HepG2 (cell line): Measurements from ENCODE around the gene DNAJB6. TPM values are rescaled to one million over a fixed set of nuclear protein-coding genes. Genes with fewer than 3 reads are reported as not detected.

Experiments
- ATAC-seq: fragments of 200-7000 bp; cut with Tn5 transposase; 3 replicates; pipeline ENCODE4 v1.9.1; 2020; ENCODE audit warnings: mild to moderate bottlenecking, moderate library complexity
- BruUV-seq: library from RNA; stranded (reverse); fragments of 400-500 nt; replicated peaks from 2 replicates; lab custom pipeline; 2021; lab: Mats Ljungman, UMichigan
- CTCF ChIA-PET: fragments of 300-600 bp; formaldehyde crosslinking; extraction: SDS; loops from one replicate; lab custom pipeline; 2021; ENCODE audit warnings: low total read pairs, inconsistent platforms, low intra/inter-chr PET ratio; lab: Yijun Ruan, JAX
- POLR2A ChIA-PET: fragments of 350-600 bp; sonication (Branson Sonifier 250); formaldehyde crosslinking; loops from one replicate; lab custom pipeline; 2020; ENCODE audit warnings: antibody characterized with exemption, inconsistent platforms; lab: Yijun Ruan, JAX
- DNase-seq: peaks from one replicate; pipeline ENCODE4 v3.0.0-alpha.2; 2015; ENCODE audit warnings: low spot score
- FAIRE-seq: peaks from 3 replicates; lab custom pipeline; 2011; peaks lifted over from hg19 to GRCh38; lab: Jason Lieb, UNC
- H2AFZ ChIP-seq: one replicate; pipeline ENCODE4 v1.6.1; 2011; ENCODE audit warnings: low read length, inconsistent platforms
- H3K27ac ChIP-seq: fragments of 300-600 bp; 3 replicates; pipeline ENCODE4 v1.8.0; 2011; ENCODE audit warnings: mixed run types, mild to moderate bottlenecking, mixed read lengths, low read length, inconsistent platforms; ENCODE audit not compliant: insufficient read depth; ENCODE audit errors: extremely low read length
- H3K27me3 ChIP-seq, 2 experiments: fragments of 200-600 bp in 1 of 2; 2 replicates in 1 of 2; 3 replicates in 1 of 2; pipeline versions ENCODE4 v1.6.0 to v1.8.0; 2011; ENCODE audit warnings: low read length in 2 of 2, mild to moderate bottlenecking in 2 of 2, moderate library complexity in 2 of 2, inconsistent platforms in 1 of 2; ENCODE audit not compliant: insufficient read depth in 2 of 2, control insufficient read depth in 1 of 2
- H3K36me3 ChIP-seq, 2 experiments: fragments of 200-600 bp in 1 of 2; replicated peaks in 1 of 2; 2 replicates in 1 of 2; 3 replicates in 1 of 2; pipeline versions ENCODE4 v1.5.1 to v1.8.0; 2011; ENCODE audit warnings: low read length in 2 of 2, inconsistent platforms in 1 of 2; ENCODE audit not compliant: insufficient read depth in 2 of 2, control insufficient read depth in 1 of 2
- H3K4me1 ChIP-seq: 2 replicates; pipeline ENCODE4 v1.5.1; 2012; ENCODE audit warnings: low read length, inconsistent platforms; ENCODE audit not compliant: insufficient read depth
- H3K4me2 ChIP-seq: 2 replicates; pipeline ENCODE4 v1.6.0; 2011; ENCODE audit warnings: low read depth, low read length, inconsistent platforms
- H3K4me3 ChIP-seq, 3 experiments: fragments of 200-600 bp in 1 of 3; sonication (generic), shearing (Covaris generic) in 1 of 3; replicated peaks in 1 of 3; 2 replicates each; pipeline ENCODE4 v1.5.1; 2011 to 2016; ENCODE audit warnings: low read length in 3 of 3, inconsistent platforms in 2 of 3, low read depth in 2 of 3, mild to moderate bottlenecking in 2 of 3, control low read depth in 1 of 3, mixed read lengths in 1 of 3; ENCODE audit not compliant: insufficient read depth in 1 of 3
- H3K79me2 ChIP-seq: one replicate; pipeline ENCODE4 v1.6.1; 2011; ENCODE audit warnings: low read length, inconsistent platforms; ENCODE audit not compliant: insufficient read depth
- H3K9ac ChIP-seq: 2 replicates; pipeline ENCODE4 v1.6.0; 2011; ENCODE audit warnings: mild to moderate bottlenecking, low read depth, low read length, inconsistent platforms; ENCODE audit not compliant: insufficient read depth
- H3K9me3 ChIP-seq: 2 replicates; pipeline ENCODE4 v1.5.1; 2012; ENCODE audit warnings: mild to moderate bottlenecking, low read length
- H4K20me1 ChIP-seq: 2 replicates; pipeline ENCODE4 v1.6.0; 2011; ENCODE audit warnings: inconsistent platforms, mild to moderate bottlenecking, low read length, moderate library complexity; ENCODE audit not compliant: insufficient read depth
- MNT ChIP-seq: fragments of 450-650 bp; IDR thresholded peaks from 2 replicates; pipeline ENCODE4 v1.6.1; 2016
- NR1H2 ChIP-seq: sonication (generic); formaldehyde crosslinking; IDR thresholded peaks from 2 replicates; pipeline ENCODE4 v1.8.1; 2022; ENCODE audit warnings: low read depth, missing genetic modification reagents, borderline replicate concordance
- SCMH1 ChIP-seq: sonication (generic); formaldehyde crosslinking; IDR thresholded peaks from 2 replicates; pipeline ENCODE4 v1.9.0; 2021; ENCODE audit warnings: missing genetic modification reagents, mild to moderate bottlenecking, borderline replicate concordance
- SMAD1 ChIP-seq: sonication (generic); formaldehyde crosslinking; IDR thresholded peaks from 2 replicates; pipeline ENCODE4 v1.4.0; 2020; ENCODE audit warnings: missing genetic modification reagents, low read depth, mild to moderate bottlenecking, borderline replicate concordance
- YEATS4 ChIP-seq: sonication (generic); formaldehyde crosslinking; IDR thresholded peaks from 2 replicates; pipeline ENCODE4 v1.4.0; 2020; ENCODE audit warnings: missing genetic modification reagents, borderline replicate concordance
- ZBTB4 ChIP-seq: sonication (generic); formaldehyde crosslinking; IDR thresholded peaks from 2 replicates; pipeline ENCODE4 v1.4.0; 2020; ENCODE audit warnings: missing genetic modification reagents, mild to moderate bottlenecking, borderline replicate concordance
- ZKSCAN5 ChIP-seq: sonication (generic); formaldehyde crosslinking; IDR thresholded peaks from 2 replicates; pipeline ENCODE4 v1.5.1; 2020; ENCODE audit warnings: mild to moderate bottlenecking, missing genetic modification reagents
- whole genome bisulfite sequencing: methylation state at CpG from one replicate; pipeline ENCODE4 v1.1.6; 2017; ENCODE audit warnings: low lambda C conversion rate; 5-methylcytosine and 5-hydroxymethylcytosine counted together
- in situ Hi-C: cut with HindIII; loops from 2 replicates; pipeline ENCODE4 v1.10.0; 2017; ENCODE audit warnings: low pct_unique_long_range_greater_than_20kb; ENCODE audit not compliant: extremely low pct_ligation_motif_present
- intact Hi-C: fragments of 100-400 bp; cut with micrococcal nuclease; formaldehyde crosslinking; loops from one replicate; pipeline ENCODE4 v1.10.0; 2022; ENCODE audit not compliant: unreplicated experiment
- polyA plus RNA-seq, 8 experiments: library from polyadenylated mRNA; depleted of rRNA in 3 of 8; stranded (reverse) in 7 of 8; unstranded in 1 of 8; fragments of >200 nt; fragmentation: Illumina TruSeq in 4 of 8; extraction: Trizol in 4 of 8; gene quantifications; 2 replicates each; pipeline versions ENCODE4 v1.2.1 to v1.2.3, GENCODE V29; 2011 to 2016; ENCODE audit warnings: low read depth in 4 of 8, missing spikeins in 1 of 8, mixed read lengths in 1 of 8; ENCODE audit not compliant: insufficient read depth in 1 of 8
- total RNA-seq, 5 experiments: library from RNA; depleted of rRNA; stranded (reverse); fragments of >200 nt; fragmentation: Illumina TruSeq; extraction: Trizol; gene quantifications; 2 replicates each; pipeline ENCODE4 v1.2.3, GENCODE V29; 2016; ENCODE audit warnings: low read depth in 1 of 5
- TF ChIP-seq, protein P1 (sequence below): sonication (generic); formaldehyde crosslinking; IDR thresholded peaks from 2 replicates; pipeline ENCODE4 v1.8.1; 2023; ENCODE audit warnings: mild to moderate bottlenecking, missing genetic modification reagents

The DNAJB6 gene
- total and polyA plus RNA-seq, 2 of the 13 experiments (the other 11 are each of a cell fraction or from before 2014, with no cell fraction given) = 29.9 to 53.9 TPM

DNA sequence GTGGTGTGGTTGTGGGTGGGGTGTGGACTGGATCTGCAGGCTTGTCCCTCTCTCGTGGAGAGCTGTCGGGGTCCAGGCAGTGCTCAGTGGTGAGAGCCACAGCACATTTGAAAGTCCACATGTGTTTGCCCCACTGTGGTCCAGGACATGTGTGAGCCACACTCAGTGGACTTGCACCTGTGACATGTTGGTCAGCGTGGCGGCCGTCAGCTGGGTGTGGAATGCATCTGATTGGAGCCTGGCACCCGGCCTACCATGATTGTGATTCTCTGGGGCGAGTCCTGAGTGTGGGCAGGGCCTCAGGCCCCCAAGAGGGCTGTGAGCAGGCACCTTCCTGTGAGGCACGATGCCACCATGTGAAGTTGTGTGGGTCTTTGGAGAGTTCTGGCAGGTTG, 77.9 kb downstream of the DNAJB6 start:
- intact Hi-C loops (no loop called here), in situ Hi-C loops (no loop called here)
- WGBS = 98% methylated on average over 7 of the region's 8 CpGs
- ATAC-seq (no peak), DNase-seq (no peak), FAIRE-seq (no peak)
- CTCF ChIA-PET = no interaction called here
- Histone ChIP-seq H3K4me3 (no peak overlapping the region), H3K27me3 (no peaks in the 10 kb centered on the region), H3K9ac (no peak overlapping the region), H3K9me3 (no peaks in the 10 kb centered on the region), H3K79me2 (no peaks in the 10 kb centered on the region), H3K36me3 (peaks cover 12 to 28% of the 10 kb centered on the region in 2 experiments; a peak in 4 of 5 replicates), H3K27ac (no peak overlapping the region), H3K4me1 (no peaks in the 10 kb centered on the region), H2AFZ (no peak overlapping the region), H4K20me1 (no peaks in the 10 kb centered on the region), H3K4me2 (no peak overlapping the region)
- TF ChIP-seq MNT (0 out of 2 replicates have a peak, but pooled peaks have one; percentile 7), NR1H2 (CRISPR knock-in tag) (no peak)
- POLR2A ChIA-PET = no interaction called here
- no TSS peak for BruUV-seq

DNA sequence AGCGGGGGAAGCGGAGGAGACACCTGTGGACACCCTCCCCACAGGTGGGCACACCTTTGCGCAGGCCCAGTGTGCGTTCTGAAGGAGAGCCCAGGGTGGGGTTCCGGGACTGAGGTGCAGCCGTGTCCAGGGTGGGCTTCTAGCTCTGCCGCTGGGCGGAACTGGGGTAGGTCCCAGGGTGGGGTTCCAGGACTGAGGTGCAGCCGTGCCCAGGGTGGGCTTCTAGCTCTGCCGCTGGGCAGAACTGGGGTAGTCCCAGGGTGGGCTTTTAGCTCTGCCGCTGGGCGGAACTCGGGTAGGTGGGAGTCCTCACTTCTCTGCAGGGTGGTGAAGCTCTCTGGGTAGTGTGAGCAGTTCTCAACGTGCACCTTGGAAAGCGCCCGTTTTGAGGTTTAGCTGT, 78.7 kb downstream of the DNAJB6 start:
- Histone ChIP-seq H3K79me2 (no peaks in the 10 kb centered on the region), H4K20me1 (no peaks in the 10 kb centered on the region), H3K27ac (no peak overlapping the region), H3K9me3 (no peaks in the 10 kb centered on the region), H2AFZ (no peak overlapping the region), H3K9ac (no peak overlapping the region), H3K36me3 (peaks cover 11 to 21% of the 10 kb centered on the region in 2 experiments; a peak in 4 of 5 replicates), H3K27me3 (no peaks in the 10 kb centered on the region), H3K4me2 (no peak overlapping the region), H3K4me1 (no peaks in the 10 kb centered on the region), H3K4me3 (no peak overlapping the region)
- no TSS peak for BruUV-seq
- TF ChIP-seq ZKSCAN5 (CRISPR knock-in tag) (no peak), SCMH1 (CRISPR knock-in tag) (no peak), YEATS4 (CRISPR knock-in tag) (no peak), ZBTB4 (CRISPR knock-in tag) (no peak), SMAD1 (CRISPR knock-in tag) (no peak)
- TF ChIP-seq, protein P1, sequence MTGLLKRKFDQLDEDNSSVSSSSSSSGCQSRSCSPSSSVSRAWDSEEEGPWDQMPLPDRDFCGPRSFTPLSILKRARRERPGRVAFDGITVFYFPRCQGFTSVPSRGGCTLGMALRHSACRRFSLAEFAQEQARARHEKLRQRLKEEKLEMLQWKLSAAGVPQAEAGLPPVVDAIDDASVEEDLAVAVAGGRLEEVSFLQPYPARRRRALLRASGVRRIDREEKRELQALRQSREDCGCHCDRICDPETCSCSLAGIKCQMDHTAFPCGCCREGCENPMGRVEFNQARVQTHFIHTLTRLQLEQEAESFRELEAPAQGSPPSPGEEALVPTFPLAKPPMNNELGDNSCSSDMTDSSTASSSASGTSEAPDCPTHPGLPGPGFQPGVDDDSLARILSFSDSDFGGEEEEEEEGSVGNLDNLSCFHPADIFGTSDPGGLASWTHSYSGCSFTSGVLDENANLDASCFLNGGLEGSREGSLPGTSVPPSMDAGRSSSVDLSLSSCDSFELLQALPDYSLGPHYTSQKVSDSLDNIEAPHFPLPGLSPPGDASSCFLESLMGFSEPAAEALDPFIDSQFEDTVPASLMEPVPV (CRISPR knock-in tag) = no peak
- intact Hi-C loops (no loop called here), in situ Hi-C loops (no loop called here)
- CTCF ChIA-PET = no interaction called here
- 90% methylated on average over 12 of the region's 16 CpGs for WGBS
- DNase-seq (no peak), FAIRE-seq (no peak), ATAC-seq (no peak)
- POLR2A ChIA-PET = no interaction called here
